Activated B cell treated with CpG ODN at 0.5 μM for 24 hours (primary cell): Measurements from ENCODE around the gene SLC15A2. TPM values are rescaled to one million over a fixed set of nuclear protein-coding genes. Genes with fewer than 3 reads are reported as not detected.

Experiments
- ATAC-seq: fragments of 200-7000 bp; cut with Tn5 transposase; one replicate; pipeline ENCODE4 v1.10.0; 2021; ENCODE audit warnings: low read depth, mild to moderate bottlenecking, moderate library complexity
- CTCF ChIA-PET: fragments of 350-600 bp; sonication (Branson Sonifier 250); formaldehyde crosslinking; loops from one replicate; lab custom pipeline; 2021; ENCODE audit warnings: antibody characterized with exemption; lab: Charles Lee
- POLR2A ChIA-PET: fragments of 350-600 bp; sonication (Branson Sonifier 250); formaldehyde crosslinking; loops from one replicate; lab custom pipeline; 2021; ENCODE audit warnings: antibody characterized with exemption; lab: Charles Lee
- DNase-seq: peaks from one replicate; pipeline ENCODE4 v3.0.0; 2022
- H3K27ac Mint-ChIP-seq: one replicate; pipeline ENCODE4 v1.8.0; 2020; ENCODE audit warnings: mixed read lengths
- H3K27me3 Mint-ChIP-seq: one replicate; pipeline ENCODE4 v1.8.0; 2021; ENCODE audit warnings: mixed read lengths
- H3K36me3 Mint-ChIP-seq: one replicate; pipeline ENCODE4 v1.8.0; 2021; ENCODE audit warnings: low read depth, mixed read lengths
- H3K4me1 Mint-ChIP-seq: one replicate; pipeline ENCODE4 v1.8.0; 2021; ENCODE audit warnings: mixed read lengths
- H3K4me3 Mint-ChIP-seq: one replicate; pipeline ENCODE4 v1.8.0; 2020; ENCODE audit warnings: mild to moderate bottlenecking, mixed read lengths
- H3K9me3 Mint-ChIP-seq: one replicate; pipeline ENCODE4 v1.8.0; 2020; ENCODE audit warnings: mixed read lengths
- CTCF ChIP-seq: fragments of 200-600 bp; IDR thresholded peaks from one replicate; pipeline ENCODE4 v1.8.0; 2022; ENCODE audit warnings: antibody characterized with exemption, mild to moderate bottlenecking
- intact Hi-C: fragments of 100-400 bp; cut with micrococcal nuclease; formaldehyde crosslinking; loops from one replicate; pipeline ENCODE4 v1.15.1; 2024
- total RNA-seq: library from RNA; stranded (reverse); gene quantifications from 2 replicates; pipeline ENCODE4 v1.2.3, GENCODE V29; 2022

SLC15A2 gene
- total RNA-seq, 1 donor from 2014 or later, result 16.0 TPM

- Mint-ChIP-seq H3K27me3 (no peaks in the 10 kb centered on the region), H3K36me3 (peaks cover 54% of the 10 kb centered on the region), H3K4me3 (no peak overlapping the region), H3K4me1 (no peaks in the 10 kb centered on the region), H3K9me3 (no peaks in the 10 kb centered on the region), H3K27ac (no peak overlapping the region)
- no peak for ATAC-seq
- POLR2A ChIA-PET, result no interaction called here
- CTCF ChIA-PET, result no interaction called here
- intact Hi-C loops, result no loop called here
- no peak for DNase-seq
- TF ChIP-seq CTCF, result no peak
These were observed 48.0 kb downstream of the SLC15A2 start for GRCh38 chr3:121942116-121942786.

DNA sequence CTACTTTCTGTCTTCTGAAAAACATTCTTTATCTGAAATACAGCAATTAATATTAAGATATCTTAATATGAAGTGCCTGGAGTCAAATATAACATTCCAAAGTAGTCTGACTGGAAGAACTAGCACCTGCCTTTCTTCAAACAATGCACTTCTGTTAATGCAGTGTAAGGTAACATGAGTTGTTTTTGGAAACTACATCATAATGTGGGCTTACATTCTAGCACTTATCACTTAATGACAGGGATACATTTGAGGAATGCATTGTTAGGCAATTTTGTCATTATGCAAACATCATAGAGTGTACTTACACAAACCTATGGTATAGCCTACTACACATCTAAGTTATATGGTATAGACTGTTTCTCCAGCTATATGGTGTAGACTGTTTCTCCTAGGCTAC, 49.2 kb downstream of the SLC15A2 start:
- no peak overlapping the region for H3K27ac Mint-ChIP-seq
- intact Hi-C loops, result no loop called here
- no peaks in the 10 kb centered on the region for H3K4me1 Mint-ChIP-seq
- no peak for DNase-seq
- ChIA-PET POLR2A (no interaction called here), CTCF (interaction anchor here (0.6 kb wide), 1 partner anchor 575 kb away, joined by 3 read pairs; no protein-coding TSS in a partner anchor)
- no peak overlapping the region for H3K4me3 Mint-ChIP-seq
- H3K27me3 Mint-ChIP-seq, result no peaks in the 10 kb centered on the region
- no peak for ATAC-seq
- H3K36me3 Mint-ChIP-seq, result peaks cover 50% of the 10 kb centered on the region
- H3K9me3 Mint-ChIP-seq, result no peaks in the 10 kb centered on the region
- no peak for TF ChIP-seq CTCF

DNA sequence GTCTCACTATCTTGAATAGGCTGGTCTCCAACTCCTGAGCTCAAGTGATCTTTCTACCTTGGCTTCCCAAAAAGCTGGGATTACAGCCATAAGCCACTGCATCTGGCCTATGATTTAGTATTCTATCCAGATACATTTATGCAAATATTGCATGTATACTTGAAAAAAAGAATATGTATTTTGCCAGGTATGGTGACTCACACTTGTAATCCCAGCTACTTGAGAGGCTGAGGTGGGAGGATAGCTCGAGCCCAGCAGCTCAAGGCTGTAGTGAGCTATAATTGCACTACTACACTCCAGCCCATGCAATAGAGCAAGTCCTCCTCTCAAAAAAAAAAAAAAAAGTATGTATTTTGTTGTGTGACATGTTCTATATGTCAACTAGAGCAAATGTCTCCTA, 54.4 kb downstream of the SLC15A2 start:
- CTCF ChIA-PET, result interaction anchor here (1.0 kb wide), 1 partner anchor 165 kb away, joined by 3 read pairs; no protein-coding TSS in a partner anchor
- intact Hi-C loops, result no loop called here

GRCh38 chr3:121951291-121951919, 57.2 kb downstream of the SLC15A2 start:
- ChIA-PET POLR2A (interaction anchor here (1.0 kb wide), 1 partner anchor 28 kb away, joined by 3 read pairs; no protein-coding TSS in a partner anchor), CTCF (no interaction called here)
- Mint-ChIP-seq H3K27me3 (no peaks in the 10 kb centered on the region), H3K4me3 (no peak overlapping the region), H3K4me1 (peaks cover 5% of the 10 kb centered on the region), H3K36me3 (peaks cover 34% of the 10 kb centered on the region), H3K9me3 (peaks cover 14% of the 10 kb centered on the region), H3K27ac (no peak overlapping the region)
- ATAC-seq, result no peak
- intact Hi-C loops, result no loop called here
- TF ChIP-seq CTCF, result no peak
- no peak for DNase-seq

More for the DNA sequence above, 54.4 kb downstream of the SLC15A2 start:
- Mint-ChIP-seq H3K9me3 (peaks cover 14% of the 10 kb centered on the region), H3K27ac (no peak overlapping the region), H3K4me3 (no peak overlapping the region), H3K4me1 (no peaks in the 10 kb centered on the region), H3K36me3 (peaks cover 24% of the 10 kb centered on the region), H3K27me3 (no peaks in the 10 kb centered on the region)
- POLR2A ChIA-PET, result no interaction called here
- TF ChIP-seq CTCF, result no peak
- ATAC-seq, result no peak
- no peak for DNase-seq

DNA sequence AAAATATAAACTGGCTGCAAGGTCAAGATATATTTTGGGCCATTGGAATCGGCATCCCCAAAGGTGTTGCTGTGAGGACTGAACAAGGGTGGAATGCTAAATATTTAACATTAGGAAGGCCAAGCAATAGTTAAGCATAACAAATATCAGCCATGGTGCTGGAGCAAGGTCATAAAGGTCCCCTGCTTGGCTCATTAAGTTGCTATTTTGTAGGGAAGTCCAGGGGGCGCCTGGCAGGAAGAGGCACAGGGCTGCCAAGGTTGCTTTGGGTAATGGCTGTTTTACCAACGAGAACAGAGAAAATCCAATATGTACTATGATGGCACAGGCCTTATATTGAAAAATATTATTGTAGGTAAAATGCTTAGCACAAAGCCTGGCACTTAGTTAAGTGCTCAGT, 62.2 kb downstream of the SLC15A2 start:
- POLR2A ChIA-PET, result no interaction called here
- Mint-ChIP-seq H3K27me3 (no peaks in the 10 kb centered on the region), H3K36me3 (peaks cover 35% of the 10 kb centered on the region), H3K4me3 (no peak overlapping the region), H3K9me3 (peaks cover 10% of the 10 kb centered on the region), H3K4me1 (peaks cover 29% of the 10 kb centered on the region), H3K27ac (no peak overlapping the region)
- CTCF ChIA-PET, result no interaction called here
- no peak for ATAC-seq
- intact Hi-C loops, result loop anchor here (2.0 kb wide), 1 partner anchor 24 kb away; no protein-coding TSS in a partner anchor
- DNase-seq, result no peak
- no peak for TF ChIP-seq CTCF
